Measurements from ENCODE around the gene DCTN4. TPM values are rescaled to one million over a fixed set of nuclear protein-coding genes. Genes with fewer than 3 reads are reported as not detected.

DCTN4 gene
- polyA plus RNA-seq, 1 donor from 2014 or later, result 10.5 TPM

DNA sequence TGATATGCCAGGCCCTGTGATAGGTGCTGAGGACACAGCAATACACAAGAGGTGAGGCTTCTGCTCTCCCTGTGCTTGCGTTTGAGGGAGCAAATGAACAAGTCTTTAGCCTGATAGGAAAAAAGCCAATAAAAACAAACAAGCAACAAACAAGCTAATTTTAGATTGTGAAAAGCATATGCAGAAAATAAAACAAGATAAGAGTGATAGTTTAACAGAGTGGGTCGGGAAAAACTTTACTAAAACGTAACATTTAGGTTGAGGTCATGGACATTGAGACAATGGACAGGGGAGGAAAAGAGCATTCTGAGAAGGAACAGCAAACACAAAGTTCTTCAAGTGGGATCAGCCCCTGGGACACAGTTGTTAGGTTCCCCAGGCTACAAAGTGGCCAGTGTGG is 24.0 kb upstream of the DCTN4 start:
- Mint-ChIP-seq H3K36me3 (peaks cover 2% of the 10 kb centered on the region), H3K4me1 (peaks cover 7 to 16% (median 8%) of the 10 kb centered on the region in 3 donors), H3K27ac (no peak overlapping the region), H3K4me3 (no peak overlapping the region), H3K9me3 (peaks cover 0 to 5% (median 0%) of the 10 kb centered on the region in 3 donors), H3K27me3 (peaks cover 13% of the 10 kb centered on the region)

DNA sequence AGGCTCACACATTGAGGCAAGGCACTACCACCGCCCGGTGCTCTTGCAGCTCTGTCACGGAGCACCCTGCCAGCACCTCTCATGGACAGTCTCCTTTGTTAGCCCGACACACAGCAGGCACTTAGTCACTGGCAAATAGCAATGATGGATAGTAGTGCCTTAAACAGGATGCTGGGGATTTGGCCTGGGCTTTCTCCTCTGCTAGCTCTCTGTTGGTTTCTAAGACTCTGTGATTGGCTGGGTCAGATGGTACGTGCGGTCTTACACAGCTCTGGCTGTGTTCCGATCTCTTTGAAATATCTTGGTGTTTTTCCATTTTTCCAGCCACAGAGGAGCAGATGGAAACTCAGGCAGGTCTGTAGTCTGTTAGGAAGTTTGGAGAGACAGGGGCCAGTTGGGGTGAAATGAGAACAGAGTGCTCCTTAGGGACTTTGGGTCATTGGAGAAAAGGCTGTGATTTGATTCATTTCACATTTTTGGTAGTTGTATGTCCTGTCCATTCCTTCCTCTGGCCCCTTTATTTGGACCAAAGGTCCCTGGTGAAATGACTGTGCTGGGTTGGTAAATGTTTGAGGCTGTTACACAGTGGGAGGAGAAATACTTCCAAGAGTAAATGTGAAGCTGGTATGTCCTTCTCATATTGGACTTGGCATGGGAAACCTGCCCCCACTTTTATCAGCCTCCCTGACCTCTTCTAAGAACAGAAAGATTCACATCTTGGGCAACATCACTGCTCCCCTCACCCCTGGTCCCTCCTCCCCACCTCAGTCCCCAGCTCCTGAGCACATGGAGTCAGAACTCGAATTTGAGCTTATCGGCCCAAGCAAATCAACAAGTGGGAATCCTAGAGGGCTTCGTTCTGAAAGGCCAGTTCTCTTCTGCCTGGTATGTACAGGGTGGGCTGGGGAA is 23.1 kb upstream of the DCTN4 start:
- Mint-ChIP-seq H3K4me3 (peak overlapping the region in 1 of 4 donors; percentile 33), H3K4me1 (peaks cover 7 to 16% (median 9%) of the 10 kb centered on the region in 3 donors), H3K27ac (peak overlapping the region in 1 of 3 donors; percentile 11), H3K9me3 (peaks cover 0 to 5% (median 0%) of the 10 kb centered on the region in 3 donors), H3K27me3 (peaks cover 21% of the 10 kb centered on the region), H3K36me3 (no peaks in the 10 kb centered on the region)

DNA sequence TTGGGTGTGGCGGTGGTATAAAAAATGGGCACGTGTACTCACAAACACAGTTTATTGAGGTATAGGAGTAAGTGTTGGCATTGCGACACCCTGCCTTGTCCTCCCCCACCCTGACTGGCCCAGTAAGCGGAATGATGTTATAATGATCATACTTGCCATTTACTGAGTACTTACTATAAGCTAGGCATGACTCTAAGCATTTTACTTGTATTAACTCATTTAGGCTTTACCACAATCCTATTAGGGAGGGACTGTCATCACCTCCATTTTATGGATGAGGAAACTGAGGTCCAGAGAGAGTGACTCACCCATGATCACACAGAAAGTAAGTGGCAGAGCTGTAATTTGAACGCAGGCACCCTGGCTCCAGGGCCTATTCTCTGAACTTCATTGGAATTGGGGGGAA is 22.0 kb upstream of the DCTN4 start:
- Mint-ChIP-seq H3K4me3 (no peak overlapping the region), H3K27me3 (peaks cover 24% of the 10 kb centered on the region), H3K36me3 (no peaks in the 10 kb centered on the region), H3K27ac (peak overlapping the region in 1 of 3 donors; percentile 51), H3K9me3 (peaks cover 0 to 3% (median 0%) of the 10 kb centered on the region in 3 donors), H3K4me1 (peaks cover 7 to 16% (median 9%) of the 10 kb centered on the region in 3 donors)

DNA sequence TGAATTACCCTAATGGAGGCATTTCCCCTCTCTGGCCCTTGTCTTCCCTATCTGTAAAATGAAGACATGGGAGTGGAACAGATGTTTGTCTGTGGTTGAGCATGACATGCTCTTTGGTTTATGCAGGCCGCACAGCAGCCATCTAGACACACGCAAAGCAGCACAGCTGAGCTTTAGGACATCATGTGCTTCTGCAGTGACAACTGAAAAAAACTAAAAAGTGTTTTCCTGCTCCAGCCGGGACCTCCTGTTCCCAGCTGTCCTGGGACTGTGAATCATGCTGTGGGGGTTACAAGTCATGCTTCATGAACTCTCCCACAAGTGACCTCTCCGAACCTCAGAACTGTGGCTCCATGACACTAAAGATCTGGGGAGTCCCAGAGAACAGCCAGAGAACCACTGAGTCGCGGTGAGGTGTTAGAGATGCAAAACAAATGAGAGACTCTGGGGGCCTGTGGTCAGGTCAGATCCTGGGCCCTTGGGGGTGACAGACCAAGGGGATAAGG is 21.4 kb upstream of the DCTN4 start:
- Mint-ChIP-seq H3K27ac (peak overlapping the region in 2 of 3 donors; percentile 51 to 84), H3K4me3 (no peak overlapping the region), H3K27me3 (peaks cover 25% of the 10 kb centered on the region), H3K4me1 (peaks cover 9 to 16% (median 12%) of the 10 kb centered on the region in 3 donors), H3K9me3 (peaks cover 0 to 2% (median 0%) of the 10 kb centered on the region in 3 donors), H3K36me3 (no peaks in the 10 kb centered on the region)

DNA sequence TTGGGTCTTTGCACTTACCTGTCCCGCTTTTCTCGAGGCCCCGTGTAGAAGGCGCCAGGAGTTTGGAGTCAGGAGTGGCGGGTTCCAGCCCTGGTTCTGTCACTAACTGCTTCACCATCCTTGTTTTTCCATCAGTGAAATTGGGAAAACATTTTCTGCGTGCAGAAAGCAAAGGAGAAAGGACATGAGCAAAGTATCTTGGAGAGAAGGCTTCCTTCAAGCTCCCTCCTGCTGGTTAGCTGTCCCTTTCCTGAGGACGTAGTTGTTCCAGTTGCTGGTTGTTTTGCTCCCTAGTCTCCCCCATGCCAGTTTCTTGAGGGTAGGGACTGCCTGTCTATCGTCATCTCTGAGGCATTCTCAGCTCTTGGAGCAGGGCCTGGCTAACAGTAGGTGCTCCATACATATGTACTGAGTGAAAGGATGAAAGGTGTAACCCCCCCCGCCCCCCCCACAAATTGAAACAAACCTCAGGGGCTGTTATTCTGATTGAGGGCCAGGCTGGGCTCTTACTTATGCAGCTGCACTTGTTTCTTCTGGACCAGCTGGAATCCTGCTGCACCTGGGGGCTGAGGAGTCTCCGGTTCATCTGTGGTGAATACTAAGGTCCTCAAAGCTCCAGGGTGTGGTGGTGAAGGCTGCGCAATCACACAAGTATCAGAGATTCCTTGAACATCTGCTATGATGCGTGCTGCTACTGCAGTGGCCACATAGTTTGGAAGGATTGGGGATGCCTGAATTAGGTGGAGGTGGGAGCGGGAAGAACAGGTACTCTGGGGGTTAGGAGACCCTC is 20.8 kb upstream of the DCTN4 start:
- Mint-ChIP-seq H3K27me3 (peaks cover 26% of the 10 kb centered on the region), H3K4me3 (peak overlapping the region; percentile 6 to 95 (median 81)), H3K4me1 (peaks cover 9 to 16% (median 12%) of the 10 kb centered on the region in 3 donors), H3K36me3 (no peaks in the 10 kb centered on the region), H3K9me3 (peaks cover 0 to 2% (median 0%) of the 10 kb centered on the region in 3 donors), H3K27ac (peak overlapping the region in 2 of 3 donors; percentile 62 to 84)

DNA sequence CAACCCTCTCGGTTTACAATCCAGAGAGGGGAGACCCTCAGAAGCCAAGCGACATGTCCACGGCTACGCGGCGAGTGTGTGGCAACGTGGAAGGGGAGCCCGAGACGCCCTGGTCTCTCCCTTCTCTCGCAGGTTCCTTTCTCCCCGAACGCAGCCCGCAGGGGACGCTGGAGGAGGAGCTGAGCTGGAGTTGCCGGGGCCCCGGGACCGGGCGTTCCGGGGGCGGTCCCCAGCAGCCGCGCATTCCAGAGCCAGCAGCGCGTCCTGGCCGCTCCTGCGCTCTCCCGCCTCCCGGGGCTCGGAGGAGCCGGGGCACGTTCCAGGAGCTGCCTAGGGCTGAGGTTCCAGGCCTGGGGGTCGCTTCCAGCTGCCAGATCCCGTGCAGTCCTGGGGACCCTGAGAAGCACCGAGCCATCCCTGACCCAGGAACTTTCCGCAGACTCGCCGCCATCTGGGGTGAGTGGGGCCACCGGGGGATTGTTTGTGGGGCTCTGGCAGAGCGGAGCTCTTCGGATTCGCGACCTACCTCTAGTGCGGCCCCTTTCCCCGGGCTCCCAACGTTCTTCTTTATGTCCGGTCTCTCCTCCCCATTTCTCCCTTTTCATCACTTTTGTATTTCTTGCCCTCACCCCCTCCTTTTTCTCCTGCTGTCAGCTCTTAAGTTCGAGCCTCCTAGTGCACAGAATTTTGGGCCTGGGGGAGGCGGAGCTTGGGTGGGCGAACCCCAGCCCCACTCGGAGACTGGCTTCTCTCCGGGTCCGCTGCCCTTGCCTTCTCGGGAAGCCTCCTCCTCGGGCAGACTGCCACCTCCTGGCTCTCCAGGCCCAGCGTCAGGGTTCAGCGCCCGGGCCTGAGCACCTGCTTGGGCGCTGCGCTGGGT is 19.9 kb upstream of the DCTN4 start, which contains the start of gene SMIM3:
TSS of gene SMIM3 (plus strand) at position 241 of the 880 bp plus-strand sequence. CDS start 16,684 bp downstream, outside the sequence.
- Mint-ChIP-seq H3K9me3 (peaks cover 0 to 2% (median 0%) of the 10 kb centered on the region in 3 donors), H3K36me3 (no peaks in the 10 kb centered on the region), H3K27ac (peak within 1 kb of the TSS in 1 of 3 donors; percentile 62), H3K27me3 (peaks cover 26% of the 10 kb centered on the region), H3K4me3 (peak within 1 kb of the TSS; percentile 6 to 95 (median 81)), H3K4me1 (peaks cover 9 to 16% (median 12%) of the 10 kb centered on the region in 3 donors)

DNA sequence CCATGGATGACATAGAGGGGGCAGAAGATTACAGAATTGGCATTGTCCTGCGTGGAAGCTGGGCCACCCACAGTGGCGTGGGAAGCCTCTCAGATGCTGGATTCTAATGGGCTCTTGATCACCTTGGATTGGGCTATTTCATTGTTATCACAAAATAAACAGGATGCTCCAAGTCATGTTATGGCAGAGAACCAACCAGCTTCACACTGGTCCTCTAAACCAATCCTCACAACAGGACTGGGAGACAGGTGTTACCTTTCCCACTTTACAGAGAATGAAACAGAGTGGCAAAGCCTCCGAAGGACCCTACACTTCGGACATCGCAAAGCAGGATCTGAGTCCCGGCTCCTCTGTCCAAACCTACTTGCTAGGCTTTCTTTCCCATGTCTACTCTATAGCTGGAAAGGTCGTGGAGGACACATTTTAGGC is 19.3 kb upstream of the DCTN4 start:
- Mint-ChIP-seq H3K4me1 (peaks cover 9 to 14% (median 12%) of the 10 kb centered on the region in 3 donors), H3K36me3 (no peaks in the 10 kb centered on the region), H3K9me3 (peaks cover 0 to 2% (median 0%) of the 10 kb centered on the region in 3 donors), H3K4me3 (peak overlapping the region in 3 of 4 donors; percentile 65 to 80 (median 69)), H3K27me3 (peaks cover 26% of the 10 kb centered on the region), H3K27ac (no peak overlapping the region)

DNA sequence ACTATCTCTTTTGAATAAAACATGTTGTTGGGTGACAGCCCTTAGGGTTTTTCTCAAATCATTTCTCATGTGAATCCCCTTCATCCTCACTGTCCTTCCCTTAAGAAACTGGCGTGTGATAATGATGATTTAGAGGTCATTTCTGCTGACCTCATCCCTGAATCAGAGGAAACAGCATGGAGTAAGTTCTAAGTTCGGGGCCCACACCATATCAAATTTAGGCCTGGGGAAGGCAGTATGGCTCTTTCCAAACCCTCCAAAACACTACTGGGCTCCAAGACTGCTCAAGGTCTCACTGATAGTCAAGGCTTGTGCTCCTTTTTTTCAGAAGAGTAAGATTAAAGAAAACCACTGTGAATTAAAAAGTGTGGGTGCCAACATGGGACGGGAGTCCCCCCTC is 18.9 kb upstream of the DCTN4 start:
- H3K27ac Mint-ChIP-seq, result no peak overlapping the region
- peaks cover 7 to 12% (median 12%) of the 10 kb centered on the region in 3 donors for H3K4me1 Mint-ChIP-seq
- peaks cover 26% of the 10 kb centered on the region for H3K27me3 Mint-ChIP-seq
- H3K9me3 Mint-ChIP-seq, result peaks cover 0 to under 1% (median 0%) of the 10 kb centered on the region in 3 donors
- no peaks in the 10 kb centered on the region for H3K36me3 Mint-ChIP-seq
- peak overlapping the region in 3 of 4 donors; percentile 65 to 80 (median 69) for H3K4me3 Mint-ChIP-seq

DNA sequence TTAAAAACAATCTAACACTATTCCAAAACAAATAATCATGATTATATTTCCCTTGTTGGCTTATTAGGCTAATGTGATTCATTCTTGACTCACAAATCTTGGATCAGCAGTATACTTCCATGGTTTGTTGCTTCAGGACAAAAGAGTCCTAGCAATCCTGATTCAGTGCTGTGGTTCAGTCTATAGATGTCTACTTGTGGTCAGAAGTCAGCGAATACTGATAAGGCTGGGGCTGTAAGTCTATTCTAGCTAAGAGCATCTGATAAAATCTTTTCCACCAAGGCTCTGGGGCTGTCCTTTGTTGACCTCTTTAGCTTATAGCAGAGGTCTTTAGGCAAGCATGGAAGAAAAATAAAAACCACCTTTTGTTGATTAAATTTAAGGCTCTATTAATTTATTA is 15.3 kb upstream of the DCTN4 start:
- H3K4me1 Mint-ChIP-seq, result peaks cover 0 to 5% (median 2%) of the 10 kb centered on the region in 3 donors
- peaks cover 2% of the 10 kb centered on the region for H3K36me3 Mint-ChIP-seq
- no peak overlapping the region for H3K27ac Mint-ChIP-seq
- peaks cover 0 to 4% (median 0%) of the 10 kb centered on the region in 3 donors for H3K9me3 Mint-ChIP-seq
- no peak overlapping the region for H3K4me3 Mint-ChIP-seq
- peaks cover 25% of the 10 kb centered on the region for H3K27me3 Mint-ChIP-seq

DNA sequence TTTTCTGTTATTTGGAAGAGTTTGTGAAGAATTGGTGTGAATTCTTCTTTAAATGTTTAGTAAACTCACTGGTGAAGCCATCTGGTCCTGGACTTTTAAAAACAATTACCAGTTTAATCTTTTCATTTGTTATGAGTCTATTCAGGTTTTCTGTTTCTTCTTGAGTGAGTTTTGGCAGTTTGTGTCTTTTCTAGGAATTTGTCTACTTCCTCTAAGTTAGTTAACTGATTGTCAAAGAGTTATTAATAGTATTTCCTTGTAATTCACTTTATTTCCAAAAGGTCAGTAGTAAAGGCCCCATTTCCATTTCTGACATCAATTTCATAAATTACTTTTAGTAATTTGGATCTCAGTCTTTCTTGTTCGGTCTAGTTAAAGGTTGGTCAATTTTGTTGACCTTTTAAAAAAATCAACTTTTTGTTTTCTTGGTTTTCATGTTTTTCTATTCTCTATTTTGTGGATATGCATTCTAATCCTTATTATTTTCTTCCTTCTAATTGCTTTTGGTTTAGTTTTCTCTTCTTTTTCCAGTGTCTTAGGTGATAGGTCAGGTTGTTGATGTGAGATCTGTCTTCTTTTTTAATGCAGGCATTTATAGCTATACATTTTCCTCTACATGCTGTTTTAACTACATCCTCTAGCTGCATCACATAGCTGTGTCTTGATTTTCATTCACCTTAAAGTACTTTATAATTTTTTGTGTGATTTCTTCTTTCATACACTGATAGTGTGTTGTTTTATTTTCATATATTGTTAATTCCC is 12.4 kb upstream of the DCTN4 start:
- H3K4me3 Mint-ChIP-seq, result no peak overlapping the region
- H3K4me1 Mint-ChIP-seq, result peaks cover 0 to 5% (median 0%) of the 10 kb centered on the region in 3 donors
- H3K9me3 Mint-ChIP-seq, result peaks cover 0 to 4% (median 0%) of the 10 kb centered on the region in 3 donors
- H3K27me3 Mint-ChIP-seq, result peaks cover 10% of the 10 kb centered on the region
- no peak overlapping the region for H3K27ac Mint-ChIP-seq
- peaks cover 2% of the 10 kb centered on the region for H3K36me3 Mint-ChIP-seq

DNA sequence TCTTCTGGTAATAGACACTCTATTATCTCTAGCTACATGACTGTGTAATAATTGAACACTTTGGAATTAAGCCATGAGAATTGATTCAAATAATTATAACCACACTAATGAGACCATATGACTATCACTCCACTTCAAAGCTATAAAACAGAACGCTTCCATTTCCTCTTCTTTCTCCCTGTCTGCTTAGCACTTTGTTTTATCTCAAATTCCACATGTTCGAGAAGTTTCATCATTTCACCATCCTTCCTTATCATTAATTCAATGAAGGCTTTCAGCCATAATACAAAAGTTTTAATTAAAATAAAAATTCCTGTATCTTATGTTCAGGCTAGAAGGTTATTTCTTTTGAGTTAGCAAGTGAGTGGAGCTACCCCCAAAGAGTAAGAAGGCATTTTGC is 7.4 kb upstream of the DCTN4 start:
- Mint-ChIP-seq H3K9me3 (peaks cover 0 to 4% (median 0%) of the 10 kb centered on the region in 3 donors), H3K4me3 (no peak overlapping the region), H3K4me1 (peaks cover 0 to 2% (median 0%) of the 10 kb centered on the region in 3 donors), H3K36me3 (peaks cover 2% of the 10 kb centered on the region), H3K27ac (no peak overlapping the region), H3K27me3 (peaks cover under 1% of the 10 kb centered on the region)

DNA sequence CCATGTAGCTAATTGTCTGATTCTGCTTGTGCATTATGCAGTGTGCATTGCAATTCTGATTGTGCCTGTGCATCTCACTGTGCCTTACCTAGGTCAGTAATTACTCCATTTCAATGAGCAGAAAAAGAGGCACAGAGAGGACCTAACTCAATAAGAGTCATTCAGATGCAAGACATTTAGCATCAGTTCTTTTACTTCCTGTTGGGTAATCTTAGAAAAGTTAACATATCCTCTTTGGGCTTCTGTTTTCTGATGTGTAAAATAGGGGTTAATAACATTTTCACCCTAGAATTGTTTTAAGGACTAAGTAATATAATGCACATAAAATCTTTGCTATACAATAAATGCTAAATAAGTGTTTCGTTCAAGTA is 7.0 kb upstream of the DCTN4 start:
- Mint-ChIP-seq H3K36me3 (peaks cover 3% of the 10 kb centered on the region), H3K4me1 (peaks cover 0 to 2% (median 0%) of the 10 kb centered on the region in 3 donors), H3K27ac (no peak overlapping the region), H3K9me3 (peaks cover 0 to 4% (median 0%) of the 10 kb centered on the region in 3 donors), H3K4me3 (no peak overlapping the region), H3K27me3 (no peaks in the 10 kb centered on the region)

Measured in IgD-negative memory B cell (primary cell).